GM19240 (cell line): ENCODE data around the gene TIGD4.

Source experiments
- DNase-seq: peaks from one replicate; pipeline ENCODE4 v3.0.0; 2011; ENCODE audit warnings: low spot score; ENCODE audit not compliant: insufficient read length

Gene TIGD4

GRCh38 chr4:152779513-152780266, at the start of gene TIGD4, which contains the start of gene ARFIP1:
TSS of gene TIGD4 (minus strand) at chr4:152779730. CDS start at chr4:152771004, 8,726 bp downstream.
TSS of gene ARFIP1 (plus strand) at chr4:152779954. CDS start at chr4:152829634, 49,680 bp downstream.
- DNase-seq: peak; percentile 47

GRCh38 chr4:152828122-152828521, 48.6 kb upstream of the TIGD4 start:
- no peak for DNase-seq

GRCh38 chr4:152825336-152825735, 45.8 kb upstream of the TIGD4 start:
- no peak for DNase-seq

GRCh38 chr4:152824561-152824960, 45.0 kb upstream of the TIGD4 start:
- DNase-seq: no peak

- no peak for DNase-seq
Measured at GRCh38 chr4:152822323-152822722, 42.8 kb upstream of the TIGD4 start.

GRCh38 chr4:152820073-152820472, 40.5 kb upstream of the TIGD4 start:
- DNase-seq: no peak

GRCh38 chr4:152819026-152819645, 39.6 kb upstream of the TIGD4 start:
- no peak for DNase-seq

- DNase-seq: no peak
Measured at GRCh38 chr4:152817331-152817730, 37.8 kb upstream of the TIGD4 start.

GRCh38 chr4:152815078-152815477, 35.5 kb upstream of the TIGD4 start:
- no peak for DNase-seq

- no peak for DNase-seq
Measured at GRCh38 chr4:152810715-152811287, 31.3 kb upstream of the TIGD4 start.

GRCh38 chr4:152808670-152809069, 29.1 kb upstream of the TIGD4 start:
- no peak for DNase-seq

- no peak for DNase-seq
Measured at GRCh38 chr4:152807294-152807829, 27.8 kb upstream of the TIGD4 start.

- no peak for DNase-seq
Measured at GRCh38 chr4:152806501-152807125, 27.1 kb upstream of the TIGD4 start.

- DNase-seq: no peak
Measured at GRCh38 chr4:152805818-152806217, 26.3 kb upstream of the TIGD4 start.

GRCh38 chr4:152805071-152805650, 25.6 kb upstream of the TIGD4 start:
- DNase-seq: no peak

GRCh38 chr4:152803541-152803940, 24.0 kb upstream of the TIGD4 start:
- DNase-seq: no peak

GRCh38 chr4:152795891-152796290, 16.4 kb upstream of the TIGD4 start:
- no peak for DNase-seq

GRCh38 chr4:152786627-152787026, 7.1 kb upstream of the TIGD4 start:
- no peak for DNase-seq

- no peak for DNase-seq
Measured at GRCh38 chr4:152785639-152786615, 6.4 kb upstream of the TIGD4 start.
